ENCODE data around the gene TUB. TPM values are rescaled to one million over a fixed set of nuclear protein-coding genes. Genes with fewer than 3 reads are reported as not detected.
A peak's percentile ranks its signal among the peaks of the same experiment; 100 is the strongest.

TUB gene
- total RNA-seq, 1 donor from 2014 or later: 13.5 TPM

GRCh38 chr11:8095806-8096522, 15.0 kb downstream of the TUB start:
- Histone ChIP-seq H3K36me3 (peaks cover 0 to 24% of the 10 kb centered on the region in 2 donors), H3K9me3 (no peaks in the 10 kb centered on the region), H3K4me3 (no peak overlapping the region), H3K27me3 (no peaks in the 10 kb centered on the region), H3K27ac (peak overlapping the region; percentile 34), H3K4me1 (peaks cover 24% of the 10 kb centered on the region)
- TF ChIP-seq POLR2A (IDR thresholded peaks at IDR 0.05): no peak
- TF ChIP-seq POLR2AphosphoS5 (IDR thresholded peaks at IDR 0.05; ENCODE audit: insufficient read depth in 1 of 2, low read depth in 1 of 2): no peak
- TF ChIP-seq, protein P1, sequence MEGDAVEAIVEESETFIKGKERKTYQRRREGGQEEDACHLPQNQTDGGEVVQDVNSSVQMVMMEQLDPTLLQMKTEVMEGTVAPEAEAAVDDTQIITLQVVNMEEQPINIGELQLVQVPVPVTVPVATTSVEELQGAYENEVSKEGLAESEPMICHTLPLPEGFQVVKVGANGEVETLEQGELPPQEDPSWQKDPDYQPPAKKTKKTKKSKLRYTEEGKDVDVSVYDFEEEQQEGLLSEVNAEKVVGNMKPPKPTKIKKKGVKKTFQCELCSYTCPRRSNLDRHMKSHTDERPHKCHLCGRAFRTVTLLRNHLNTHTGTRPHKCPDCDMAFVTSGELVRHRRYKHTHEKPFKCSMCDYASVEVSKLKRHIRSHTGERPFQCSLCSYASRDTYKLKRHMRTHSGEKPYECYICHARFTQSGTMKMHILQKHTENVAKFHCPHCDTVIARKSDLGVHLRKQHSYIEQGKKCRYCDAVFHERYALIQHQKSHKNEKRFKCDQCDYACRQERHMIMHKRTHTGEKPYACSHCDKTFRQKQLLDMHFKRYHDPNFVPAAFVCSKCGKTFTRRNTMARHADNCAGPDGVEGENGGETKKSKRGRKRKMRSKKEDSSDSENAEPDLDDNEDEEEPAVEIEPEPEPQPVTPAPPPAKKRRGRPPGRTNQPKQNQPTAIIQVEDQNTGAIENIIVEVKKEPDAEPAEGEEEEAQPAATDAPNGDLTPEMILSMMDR (IDR thresholded peaks at IDR 0.05): no peak
- intact Hi-C loops (cut with DNase I): loop anchor here (5.0 kb wide), 1 partner anchor 84 kb away; no protein-coding TSS in a partner anchor
- peak in 1 of 2 donors; percentile 58 for DNase-seq (ENCODE audit: extremely low spot score in 2 of 2)

- no peaks in the 10 kb centered on the region for H3K27me3 ChIP-seq
- DNase-seq (ENCODE audit: extremely low spot score in 2 of 2): peak; percentile 77 to 89
- intact Hi-C loops (cut with DNase I): loop anchor here (5.0 kb wide), 1 partner anchor 84 kb away; no protein-coding TSS in a partner anchor
- no peak overlapping the region for H3K4me3 ChIP-seq
- no peak for TF ChIP-seq POLR2AphosphoS5 (IDR thresholded peaks at IDR 0.05; ENCODE audit: insufficient read depth in 1 of 2, low read depth in 1 of 2)
- TF ChIP-seq, protein P1 (IDR thresholded peaks at IDR 0.05): no peak
- no peak for TF ChIP-seq POLR2A (IDR thresholded peaks at IDR 0.05)
- peaks cover 0 to 29% of the 10 kb centered on the region in 2 donors for H3K36me3 ChIP-seq
- H3K9me3 ChIP-seq: no peaks in the 10 kb centered on the region
- H3K27ac ChIP-seq: no peak overlapping the region
- peaks cover 24% of the 10 kb centered on the region for H3K4me1 ChIP-seq
Measured at GRCh38 chr11:8096575-8096974, 15.6 kb downstream of the TUB start.

- H3K36me3 ChIP-seq: peaks cover 0 to 34% of the 10 kb centered on the region in 2 donors
- H3K9me3 ChIP-seq: no peaks in the 10 kb centered on the region
- peaks cover 24% of the 10 kb centered on the region for H3K4me1 ChIP-seq
- no peak overlapping the region for H3K27ac ChIP-seq
- H3K27me3 ChIP-seq: no peaks in the 10 kb centered on the region
- intact Hi-C loops (cut with DNase I): loop anchor here (5.0 kb wide), 1 partner anchor 85 kb away; no protein-coding TSS in a partner anchor
- H3K4me3 ChIP-seq: no peak overlapping the region
- peak; percentile 61 to 81 for DNase-seq (ENCODE audit: extremely low spot score in 2 of 2)
- TF ChIP-seq POLR2A (IDR thresholded peaks at IDR 0.05) (no peak), POLR2AphosphoS5 (IDR thresholded peaks at IDR 0.05; ENCODE audit: insufficient read depth in 1 of 2, low read depth in 1 of 2) (no peak)
- TF ChIP-seq, protein P1 (IDR thresholded peaks at IDR 0.05): no peak
Measured at GRCh38 chr11:8097062-8097461, 16.1 kb downstream of the TUB start.

GRCh38 chr11:8097468-8097867, 16.5 kb downstream of the TUB start:
- intact Hi-C loops (cut with DNase I): loop anchor here (5.0 kb wide), 1 partner anchor 85 kb away; no protein-coding TSS in a partner anchor
- no peaks in the 10 kb centered on the region for H3K9me3 ChIP-seq
- H3K36me3 ChIP-seq: peaks cover 0 to 38% of the 10 kb centered on the region in 2 donors
- no peak overlapping the region for H3K27ac ChIP-seq
- TF ChIP-seq, protein P1 (IDR thresholded peaks at IDR 0.05): no peak
- TF ChIP-seq POLR2AphosphoS5 (IDR thresholded peaks at IDR 0.05; ENCODE audit: insufficient read depth in 1 of 2, low read depth in 1 of 2) (no peak), POLR2A (IDR thresholded peaks at IDR 0.05) (no peak)
- peak in 1 of 2 donors; percentile 52 for DNase-seq (ENCODE audit: extremely low spot score in 2 of 2)
- peaks cover 21% of the 10 kb centered on the region for H3K4me1 ChIP-seq
- no peak overlapping the region for H3K4me3 ChIP-seq
- H3K27me3 ChIP-seq: no peaks in the 10 kb centered on the region

GRCh38 chr11:8097926-8098325, 16.9 kb downstream of the TUB start:
- H3K9me3 ChIP-seq: no peaks in the 10 kb centered on the region
- H3K27me3 ChIP-seq: no peaks in the 10 kb centered on the region
- H3K4me3 ChIP-seq: no peak overlapping the region
- intact Hi-C loops (cut with DNase I): loop anchor here (5.0 kb wide), 1 partner anchor 86 kb away; no protein-coding TSS in a partner anchor
- peaks cover 0 to 42% of the 10 kb centered on the region in 2 donors for H3K36me3 ChIP-seq
- H3K4me1 ChIP-seq: peaks cover 17% of the 10 kb centered on the region
- H3K27ac ChIP-seq: no peak overlapping the region
- TF ChIP-seq, protein P1 (IDR thresholded peaks at IDR 0.05): no peak
- no peak for TF ChIP-seq POLR2A (IDR thresholded peaks at IDR 0.05)
- TF ChIP-seq POLR2AphosphoS5 (IDR thresholded peaks at IDR 0.05; ENCODE audit: insufficient read depth in 1 of 2, low read depth in 1 of 2): no peak
- DNase-seq (ENCODE audit: extremely low spot score in 2 of 2): peak; percentile 67 to 84
